CD4-positive, alpha-beta T cell (primary cell): ENCODE results near the gene GLRX2. TPM values are rescaled to one million over a fixed set of nuclear protein-coding genes. Genes with fewer than 3 reads are reported as not detected.

Experiments
- ATAC-seq: fragments of 200-7000 bp; cut with Tn5 transposase; one replicate; pipeline ENCODE4 v1.10.0; 2022; ENCODE audit warnings: mild to moderate bottlenecking; ENCODE audit not compliant: poor library complexity
- CTCF ChIA-PET: fragments of 350-600 bp; sonication (Branson Sonifier 250); formaldehyde crosslinking; loops from one replicate; lab custom pipeline; 2021; ENCODE audit warnings: antibody characterized with exemption, inconsistent platforms; lab: Charles Lee
- POLR2A ChIA-PET: fragments of 350-600 bp; sonication (Branson Sonifier 250); formaldehyde crosslinking; loops from one replicate; lab custom pipeline; 2021; ENCODE audit warnings: antibody characterized with exemption, inconsistent platforms; lab: Charles Lee
- DNase-seq, 14 experiments: peaks; one replicate each; pipeline ENCODE4 v3.0.0-alpha.2; 2013 to 2020; ENCODE audit warnings: mixed read lengths in 2 of 14
- H3K27ac ChIP-seq, 2 donors: one replicate each; pipeline versions ENCODE4 v1.5.1 to v1.7.0; 2013; ENCODE audit warnings: low read length in 2 of 2, low read depth in 1 of 2, mild to moderate bottlenecking in 1 of 2
- H3K27me3 ChIP-seq, 2 experiments: 1 replicate in 1 of 2; 2 replicates in 1 of 2; pipeline versions ENCODE4 v1.6.1 to v1.7.0; 2013; ENCODE audit warnings: low read length in 2 of 2, control low read depth in 1 of 2, mild to moderate bottlenecking in 1 of 2, moderate library complexity in 1 of 2; ENCODE audit not compliant: insufficient read depth in 2 of 2, control insufficient read depth in 1 of 2
- H3K36me3 ChIP-seq: one replicate; pipeline ENCODE4 v1.6.1; 2013; ENCODE audit warnings: low read length, control low read depth; ENCODE audit not compliant: insufficient read depth
- H3K4me1 ChIP-seq: one replicate; pipeline ENCODE4 v1.6.1; 2013; ENCODE audit warnings: low read length, control low read depth; ENCODE audit not compliant: insufficient read depth
- H3K4me3 ChIP-seq: one replicate; pipeline ENCODE4 v1.5.1; 2013; ENCODE audit warnings: mild to moderate bottlenecking, low read length, moderate library complexity
- H3K9me3 ChIP-seq, 2 experiments: 1 replicate in 1 of 2; 2 replicates in 1 of 2; pipeline versions ENCODE4 v1.6.1 to v1.7.0; 2013; ENCODE audit warnings: low read length in 2 of 2, mild to moderate bottlenecking in 2 of 2, control low read depth in 1 of 2, moderate library complexity in 1 of 2; ENCODE audit not compliant: control insufficient read depth in 1 of 2, insufficient read depth in 1 of 2
- H3K27ac Mint-ChIP-seq: one replicate; pipeline ENCODE4 v1.8.0; 2020; ENCODE audit warnings: mixed read lengths
- H3K27me3 Mint-ChIP-seq: one replicate; pipeline ENCODE4 v1.8.0; 2021; ENCODE audit warnings: mixed read lengths
- H3K36me3 Mint-ChIP-seq: one replicate; pipeline ENCODE4 v1.8.0; 2021; ENCODE audit warnings: low read depth, mixed read lengths
- H3K4me1 Mint-ChIP-seq: one replicate; pipeline ENCODE4 v1.8.0; 2021; ENCODE audit warnings: low read depth, mixed read lengths
- H3K4me3 Mint-ChIP-seq: one replicate; pipeline ENCODE4 v1.8.0; 2020; ENCODE audit warnings: mild to moderate bottlenecking, mixed read lengths
- H3K9me3 Mint-ChIP-seq: one replicate; pipeline ENCODE4 v1.8.0; 2020; ENCODE audit warnings: mixed read lengths
- intact Hi-C, 2 experiments: fragments of 100-400 bp; cut with DNase I in 1 of 2; cut with micrococcal nuclease in 1 of 2; formaldehyde crosslinking; loops; one replicate each; pipeline versions ENCODE4 v1.15.1 to v1.9.0; 2023 to 2025; cut with DNase I, micrococcal nuclease
- total RNA-seq, 174 experiments: library from RNA in 2 of 174; stranded (reverse) in 2 of 174; gene quantifications; one replicate each; pipeline ENCODE4 v1.2.3 and lab custom pipeline; 2021 to 2026
- TF ChIP-seq, protein P1 (sequence below): fragments of 200-600 bp; IDR thresholded peaks from one replicate; pipeline ENCODE4 v1.8.0; 2022; ENCODE audit warnings: antibody characterized with exemption, mild to moderate bottlenecking

Gene GLRX2
- total RNA-seq, 2 experiments from 2014 or later, result 4.3 to 5.5 TPM

DNA sequence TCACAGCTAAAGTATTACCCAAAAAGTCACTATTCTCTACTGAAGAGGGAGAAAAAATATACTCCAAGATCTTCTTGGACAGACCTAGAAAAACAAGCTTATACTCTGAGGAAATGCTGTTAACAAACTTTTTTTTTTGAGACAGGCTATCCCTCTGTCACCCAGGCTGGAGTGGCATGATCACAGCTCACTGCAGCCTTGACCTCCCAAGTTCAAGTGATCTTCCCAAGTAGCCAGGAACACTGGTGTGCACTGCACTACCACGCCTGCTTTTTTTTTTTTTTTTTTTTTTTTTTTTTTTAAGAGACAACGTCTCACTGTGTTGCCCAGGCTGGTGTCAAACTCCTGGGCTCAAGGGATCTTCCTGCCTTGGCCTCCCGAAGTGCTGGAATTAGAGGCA is 17.3 kb downstream of the GLRX2 start:
- CTCF ChIA-PET, result interaction anchor here (0.7 kb wide), 1 partner anchor 34 kb away, joined by 3 read pairs; no protein-coding TSS in a partner anchor

DNA sequence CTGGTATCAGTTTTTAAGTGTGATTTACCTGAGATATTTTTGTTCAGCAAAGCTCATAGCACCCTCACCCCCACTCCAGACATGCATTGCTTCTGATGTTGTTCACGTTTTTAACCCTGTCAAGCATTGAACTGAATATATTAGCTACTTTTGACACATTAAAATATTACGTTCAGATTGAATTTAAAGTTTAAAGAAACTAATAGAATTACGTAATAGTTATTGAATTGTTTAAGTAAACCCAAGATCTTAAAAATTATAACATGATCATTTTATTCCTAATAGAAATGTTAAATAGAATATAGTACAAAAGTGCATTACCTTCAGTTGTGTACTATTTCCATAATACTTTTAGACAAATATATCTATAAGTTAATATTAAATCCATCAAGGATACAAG is 18.9 kb downstream of the GLRX2 start:
- Mint-ChIP-seq H3K9me3 (no peaks in the 10 kb centered on the region), H3K4me1 (no peaks in the 10 kb centered on the region), H3K27me3 (no peaks in the 10 kb centered on the region), H3K36me3 (peaks cover 59% of the 10 kb centered on the region), H3K4me3 (no peak overlapping the region), H3K27ac (no peak overlapping the region)
- Histone ChIP-seq H3K27me3 (no peaks in the 10 kb centered on the region), H3K36me3 (peaks cover 49% of the 10 kb centered on the region), H3K9me3 (no peaks in the 10 kb centered on the region), H3K27ac (no peak overlapping the region), H3K4me1 (no peaks in the 10 kb centered on the region), H3K4me3 (no peak overlapping the region)
- ChIA-PET POLR2A (no interaction called here), CTCF (no interaction called here)
- ATAC-seq (no peak), DNase-seq (no peak)
- TF ChIP-seq, protein P1, sequence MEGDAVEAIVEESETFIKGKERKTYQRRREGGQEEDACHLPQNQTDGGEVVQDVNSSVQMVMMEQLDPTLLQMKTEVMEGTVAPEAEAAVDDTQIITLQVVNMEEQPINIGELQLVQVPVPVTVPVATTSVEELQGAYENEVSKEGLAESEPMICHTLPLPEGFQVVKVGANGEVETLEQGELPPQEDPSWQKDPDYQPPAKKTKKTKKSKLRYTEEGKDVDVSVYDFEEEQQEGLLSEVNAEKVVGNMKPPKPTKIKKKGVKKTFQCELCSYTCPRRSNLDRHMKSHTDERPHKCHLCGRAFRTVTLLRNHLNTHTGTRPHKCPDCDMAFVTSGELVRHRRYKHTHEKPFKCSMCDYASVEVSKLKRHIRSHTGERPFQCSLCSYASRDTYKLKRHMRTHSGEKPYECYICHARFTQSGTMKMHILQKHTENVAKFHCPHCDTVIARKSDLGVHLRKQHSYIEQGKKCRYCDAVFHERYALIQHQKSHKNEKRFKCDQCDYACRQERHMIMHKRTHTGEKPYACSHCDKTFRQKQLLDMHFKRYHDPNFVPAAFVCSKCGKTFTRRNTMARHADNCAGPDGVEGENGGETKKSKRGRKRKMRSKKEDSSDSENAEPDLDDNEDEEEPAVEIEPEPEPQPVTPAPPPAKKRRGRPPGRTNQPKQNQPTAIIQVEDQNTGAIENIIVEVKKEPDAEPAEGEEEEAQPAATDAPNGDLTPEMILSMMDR, result no peak
- intact Hi-C loops, result no loop called here

More for the DNA sequence above, 17.3 kb downstream of the GLRX2 start:
- no peaks in the 10 kb centered on the region for H3K27me3 ChIP-seq
- no peaks in the 10 kb centered on the region for H3K9me3 ChIP-seq
- H3K4me3 ChIP-seq, result no peak overlapping the region
- H3K27ac ChIP-seq, result no peak overlapping the region
- Mint-ChIP-seq H3K4me1 (no peaks in the 10 kb centered on the region), H3K9me3 (no peaks in the 10 kb centered on the region), H3K27me3 (no peaks in the 10 kb centered on the region), H3K36me3 (peaks cover 46% of the 10 kb centered on the region), H3K4me3 (no peak overlapping the region), H3K27ac (no peak overlapping the region)
- no peaks in the 10 kb centered on the region for H3K4me1 ChIP-seq
- H3K36me3 ChIP-seq, result peaks cover 34% of the 10 kb centered on the region
- TF ChIP-seq, protein P1, result no peak
- DNase-seq (no peak), ATAC-seq (no peak)
- POLR2A ChIA-PET, result no interaction called here
- intact Hi-C loops, result no loop called here

DNA sequence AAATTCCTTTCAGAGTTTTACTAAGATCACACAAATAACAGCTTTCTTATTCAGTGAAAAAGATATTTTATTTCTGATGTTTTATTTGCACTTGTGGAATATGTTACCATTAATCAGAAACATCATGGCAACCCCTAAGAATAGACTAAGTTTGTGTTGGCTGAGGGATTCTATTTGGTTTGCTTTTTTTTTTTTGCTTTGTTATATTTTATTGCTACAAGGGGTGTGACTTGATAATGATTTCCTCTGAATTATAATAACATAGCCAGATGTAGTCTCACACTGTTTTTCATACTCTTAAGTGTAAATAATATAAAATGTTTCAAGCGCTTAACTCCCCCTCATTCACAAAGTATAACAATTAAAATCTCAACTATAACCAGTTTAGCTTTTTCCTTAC is 20.0 kb downstream of the GLRX2 start:
- Histone ChIP-seq H3K27ac (no peak overlapping the region), H3K27me3 (no peaks in the 10 kb centered on the region), H3K4me3 (no peak overlapping the region), H3K4me1 (no peaks in the 10 kb centered on the region), H3K36me3 (peaks cover 58% of the 10 kb centered on the region), H3K9me3 (no peaks in the 10 kb centered on the region)
- ChIA-PET POLR2A (interaction anchor here (0.6 to 1.2 kb wide), 2 partner anchors 26 to 35 kb away, joined by 3 to 4 read pairs; partner anchors contain the start of genes RO60 and UCHL5), CTCF (interaction anchor here (0.6 kb wide), 1 partner anchor 431 kb away, joined by 3 read pairs; no protein-coding TSS in a partner anchor)
- intact Hi-C loops, result no loop called here
- DNase-seq (no peak), ATAC-seq (no peak)
- no peak overlapping the region for H3K4me3 Mint-ChIP-seq
- TF ChIP-seq, protein P1, result no peak
- H3K27me3 Mint-ChIP-seq, result no peaks in the 10 kb centered on the region
- no peaks in the 10 kb centered on the region for H3K9me3 Mint-ChIP-seq
- H3K27ac Mint-ChIP-seq, result no peak overlapping the region
- peaks cover 62% of the 10 kb centered on the region for H3K36me3 Mint-ChIP-seq
- H3K4me1 Mint-ChIP-seq, result no peaks in the 10 kb centered on the region
